Measurements from ENCODE around the gene PLEKHO2.
A peak's percentile ranks its signal among the peaks of the same experiment; 100 is the strongest.

PLEKHO2 gene

GRCh38 chr15:64901141-64901540 lies 59.4 kb downstream of the PLEKHO2 start:
- DNase-seq (ENCODE audit: low read depth in 1 of 2, low spot score in 1 of 2): no peak
- H3K27me3 ChIP-seq (ENCODE audit: insufficient read depth, poor library complexity, severe bottlenecking): no peaks in the 10 kb centered on the region
- H3K27ac ChIP-seq (replicated peaks): no peak overlapping the region
- TF ChIP-seq POLR2AphosphoS5 (IDR thresholded peaks at IDR 0.05; ENCODE audit: low read depth): no peak
- TF ChIP-seq CTCF (IDR thresholded peaks at IDR 0.05; ENCODE audit: insufficient read depth, low read length): no peak
- TF ChIP-seq REST (IDR thresholded peaks at IDR 0.05; ENCODE audit: insufficient replicate concordance, low read depth): no peak
- TF ChIP-seq GABPA (IDR thresholded peaks at IDR 0.05; ENCODE audit: low read depth): no peak
- no peak for TF ChIP-seq SPI1 (IDR thresholded peaks at IDR 0.05; ENCODE audit: borderline replicate concordance, low read depth)
- H3K4me3 ChIP-seq (replicated peaks; ENCODE audit: insufficient read depth, low read length): no peak overlapping the region

GRCh38 chr15:64901914-64902313 lies 60.2 kb downstream of the PLEKHO2 start:
- H3K27me3 ChIP-seq (ENCODE audit: insufficient read depth, poor library complexity, severe bottlenecking): no peaks in the 10 kb centered on the region
- no peak for DNase-seq (ENCODE audit: low read depth in 1 of 2, low spot score in 1 of 2)
- H3K4me3 ChIP-seq (replicated peaks; ENCODE audit: insufficient read depth, low read length): no peak overlapping the region
- TF ChIP-seq CTCF (IDR thresholded peaks at IDR 0.05; ENCODE audit: insufficient read depth, low read length) (no peak), SPI1 (IDR thresholded peaks at IDR 0.05; ENCODE audit: borderline replicate concordance, low read depth) (peak; percentile 67; the same call in 1 of the 2 replicates)
- no peak overlapping the region for H3K27ac ChIP-seq (replicated peaks)

GRCh38 chr15:64902863-64903262 lies 61.1 kb downstream of the PLEKHO2 start:
- TF ChIP-seq CTCF (IDR thresholded peaks at IDR 0.05; ENCODE audit: insufficient read depth, low read length) (no peak), SPI1 (IDR thresholded peaks at IDR 0.05; ENCODE audit: borderline replicate concordance, low read depth) (no peak), GABPA (IDR thresholded peaks at IDR 0.05; ENCODE audit: low read depth) (no peak), REST (IDR thresholded peaks at IDR 0.05; ENCODE audit: insufficient replicate concordance, low read depth) (no peak), POLR2AphosphoS5 (IDR thresholded peaks at IDR 0.05; ENCODE audit: low read depth) (no peak)
- Histone ChIP-seq H3K4me3 (replicated peaks; ENCODE audit: insufficient read depth, low read length) (no peak overlapping the region), H3K27ac (replicated peaks) (no peak overlapping the region), H3K27me3 (ENCODE audit: insufficient read depth, poor library complexity, severe bottlenecking) (no peaks in the 10 kb centered on the region)
- no peak for DNase-seq (ENCODE audit: low read depth in 1 of 2, low spot score in 1 of 2)

GRCh38 chr15:64903326-64903950 lies 61.7 kb downstream of the PLEKHO2 start:
- Histone ChIP-seq H3K4me3 (replicated peaks; ENCODE audit: insufficient read depth, low read length) (no peak overlapping the region), H3K27me3 (ENCODE audit: insufficient read depth, poor library complexity, severe bottlenecking) (peaks cover 2% of the 10 kb centered on the region), H3K27ac (replicated peaks) (no peak overlapping the region)
- DNase-seq (ENCODE audit: low read depth in 1 of 2, low spot score in 1 of 2): no peak
- TF ChIP-seq POLR2AphosphoS5 (IDR thresholded peaks at IDR 0.05; ENCODE audit: low read depth) (no peak), REST (IDR thresholded peaks at IDR 0.05; ENCODE audit: insufficient replicate concordance, low read depth) (no peak), SPI1 (IDR thresholded peaks at IDR 0.05; ENCODE audit: borderline replicate concordance, low read depth) (no peak), GABPA (IDR thresholded peaks at IDR 0.05; ENCODE audit: low read depth) (no peak), CTCF (IDR thresholded peaks at IDR 0.05; ENCODE audit: insufficient read depth, low read length) (no peak)
